HL-60 (cell line): ENCODE measurements around the gene RRP1.

Source experiments
- CTCF ChIP-seq: IDR thresholded peaks from one replicate; pipeline ENCODE4 v1.5.1; 2011; ENCODE audit warnings: low read length, control low read depth, inconsistent platforms; ENCODE audit not compliant: insufficient read depth
- GABPA ChIP-seq: IDR thresholded peaks from 2 replicates; pipeline ENCODE4 v1.6.1; 2012; ENCODE audit warnings: low read depth
- POLR2AphosphoS5 ChIP-seq: IDR thresholded peaks from 2 replicates; pipeline ENCODE4 v1.6.1; 2012; ENCODE audit warnings: low read depth
- REST ChIP-seq: IDR thresholded peaks from 2 replicates; pipeline ENCODE4 v1.6.1; 2012; ENCODE audit warnings: low read depth; ENCODE audit not compliant: insufficient replicate concordance

GRCh38 chr21:43811262-43812105 is 22.1 kb downstream of the RRP1 start:
- TF ChIP-seq CTCF (no peak), REST (no peak), POLR2AphosphoS5 (no peak), GABPA (no peak)
